GM08714 (cell line): Measurements from ENCODE around the gene GNAS-AS1.

Source experiments
- H3K4me3 ChIP-seq: fragments of 200-500 bp; sonication (Bioruptor generic); 2 replicates; pipeline ENCODE4 v1.5.1; 2014; ENCODE audit warnings: mild to moderate bottlenecking, low read length, inconsistent platforms
- ZNF274 ChIP-seq: IDR thresholded peaks from 2 replicates; pipeline ENCODE4 v1.6.1; 2012; ENCODE audit warnings: mild to moderate bottlenecking, low read depth, low read length

GNAS-AS1 gene

GRCh38 chr20:58788896-58789544 is 61.7 kb downstream of the GNAS-AS1 start:
- no peak for TF ChIP-seq ZNF274
- H3K4me3 ChIP-seq: no peak overlapping the region

DNA sequence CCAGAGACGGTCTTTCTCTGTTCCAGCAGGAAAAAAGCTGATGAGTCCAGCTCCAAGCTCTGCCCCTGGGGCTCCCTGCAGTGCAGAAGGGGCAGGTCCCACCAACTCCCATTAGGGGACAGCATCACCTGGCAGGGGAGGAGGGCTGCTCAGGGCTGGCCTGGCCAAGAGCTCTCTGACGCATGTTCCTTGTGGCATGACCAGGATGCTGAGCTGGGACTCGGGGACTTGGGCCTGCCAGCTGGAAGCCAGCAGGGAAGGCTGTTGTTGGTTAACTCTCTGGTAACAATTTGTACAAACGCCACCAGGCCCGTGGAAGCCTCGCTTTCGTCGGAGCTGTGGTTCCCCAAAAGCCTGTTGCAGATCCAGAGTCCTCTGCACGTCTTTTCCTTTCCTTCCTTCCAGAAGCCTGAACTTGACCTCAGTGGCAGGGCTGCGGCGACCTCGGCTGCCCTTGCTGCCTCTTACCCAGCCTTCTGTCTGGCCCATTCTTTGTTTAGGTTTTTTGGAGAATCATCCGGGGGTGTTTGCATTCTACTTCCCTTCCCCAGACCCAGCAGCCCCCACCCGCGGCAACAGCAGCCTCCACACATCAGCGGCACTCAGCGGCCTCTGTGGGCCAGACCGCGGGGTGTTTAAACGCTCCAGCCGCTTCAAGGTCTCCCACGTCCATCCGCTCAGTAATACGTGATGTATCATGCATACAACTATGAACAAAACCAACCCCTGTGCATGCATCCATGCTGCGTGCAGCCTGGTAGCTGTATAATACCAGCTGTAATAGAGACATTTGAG is 63.3 kb downstream of the GNAS-AS1 start:
- H3K4me3 ChIP-seq: no peak overlapping the region
- no peak for TF ChIP-seq ZNF274

DNA sequence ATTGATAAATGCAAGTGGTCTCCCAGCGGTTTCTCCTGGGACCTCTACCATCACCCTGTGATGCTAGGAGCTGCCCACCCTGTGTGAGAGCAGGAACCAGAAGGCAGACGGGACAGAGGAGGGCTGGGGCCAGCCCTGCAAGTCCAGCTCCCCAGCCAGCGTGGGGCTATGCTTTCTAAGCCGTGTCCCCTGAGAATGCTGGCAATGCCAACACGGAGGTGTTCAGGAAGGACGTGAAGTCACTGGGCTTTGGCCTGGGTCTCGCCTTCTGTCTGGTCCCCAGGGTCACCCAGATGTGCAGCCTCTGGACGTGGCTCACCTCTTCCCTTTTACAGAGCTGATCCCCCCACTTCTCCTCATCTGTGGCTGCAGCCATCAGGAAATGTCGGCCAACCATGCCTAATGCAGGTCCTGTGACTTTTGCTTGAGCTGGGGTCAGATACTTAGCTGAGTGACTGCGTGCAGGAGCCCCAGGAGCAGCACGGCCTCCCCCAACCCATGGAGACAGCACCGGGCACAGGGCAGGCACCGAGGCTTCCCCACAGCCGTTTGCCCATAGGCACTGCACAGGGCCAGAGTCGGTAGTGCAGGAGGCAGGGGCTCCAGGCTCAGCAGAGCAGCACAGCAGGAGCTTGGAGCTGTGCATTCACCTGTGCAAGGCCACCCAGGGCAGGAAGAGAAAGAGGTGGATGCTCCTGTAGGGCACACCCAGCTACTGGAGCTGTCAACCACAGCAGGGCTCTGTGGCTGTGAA is 66.2 kb downstream of the GNAS-AS1 start:
- H3K4me3 ChIP-seq: no peak overlapping the region
- no peak for TF ChIP-seq ZNF274

- no peak overlapping the region for H3K4me3 ChIP-seq
- no peak for TF ChIP-seq ZNF274
Measured at GRCh38 chr20:58783511-58784011, 67.1 kb downstream of the GNAS-AS1 start.

DNA sequence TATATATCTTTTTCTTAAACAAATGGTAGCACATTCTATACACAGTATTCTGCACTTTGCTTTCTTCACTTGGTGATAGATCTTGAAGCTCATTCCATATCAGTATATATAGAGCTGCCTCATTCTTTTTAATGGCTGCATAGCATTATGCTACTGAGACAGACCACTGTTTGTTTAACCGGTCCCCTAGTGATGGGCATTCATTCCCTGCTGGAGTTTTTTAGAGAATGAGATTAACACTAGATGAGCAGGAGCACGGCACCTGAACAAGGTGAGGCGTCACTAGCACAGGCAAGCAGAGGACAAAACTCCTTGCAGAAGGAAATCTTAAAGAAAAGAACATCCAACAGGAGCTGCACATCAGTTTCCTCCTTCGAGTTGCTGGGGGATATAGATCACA is 69.6 kb downstream of the GNAS-AS1 start:
- no peak overlapping the region for H3K4me3 ChIP-seq
- TF ChIP-seq ZNF274: no peak

GRCh38 chr20:58778760-58779159 is 71.9 kb downstream of the GNAS-AS1 start:
- no peak for TF ChIP-seq ZNF274
- no peak overlapping the region for H3K4me3 ChIP-seq

DNA sequence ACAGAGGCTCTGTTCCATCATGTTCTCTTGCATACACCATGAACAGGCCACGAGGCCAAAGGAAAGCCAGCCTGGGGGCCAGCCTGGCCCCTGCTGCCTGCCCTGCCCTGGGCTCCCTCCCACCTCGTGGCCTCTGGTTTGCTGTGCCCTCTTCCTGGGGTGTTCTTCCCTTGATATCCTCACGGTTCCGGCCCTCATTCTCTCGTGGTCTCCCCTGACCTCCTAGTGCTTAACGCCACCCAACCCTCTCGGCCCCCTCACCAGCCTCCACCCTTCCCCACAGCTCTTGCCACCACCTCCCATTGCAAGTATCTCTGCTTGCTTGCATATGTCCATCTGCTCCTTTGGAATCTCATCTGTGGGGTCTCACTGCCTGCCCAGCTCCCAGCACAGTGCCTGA is 73.0 kb downstream of the GNAS-AS1 start:
- no peak for TF ChIP-seq ZNF274
- H3K4me3 ChIP-seq: no peak overlapping the region

GRCh38 chr20:58776109-58776508 is 74.6 kb downstream of the GNAS-AS1 start:
- TF ChIP-seq ZNF274: no peak
- H3K4me3 ChIP-seq: no peak overlapping the region

GRCh38 chr20:58775371-58775770 is 75.3 kb downstream of the GNAS-AS1 start:
- TF ChIP-seq ZNF274: no peak
- H3K4me3 ChIP-seq: no peak overlapping the region

DNA sequence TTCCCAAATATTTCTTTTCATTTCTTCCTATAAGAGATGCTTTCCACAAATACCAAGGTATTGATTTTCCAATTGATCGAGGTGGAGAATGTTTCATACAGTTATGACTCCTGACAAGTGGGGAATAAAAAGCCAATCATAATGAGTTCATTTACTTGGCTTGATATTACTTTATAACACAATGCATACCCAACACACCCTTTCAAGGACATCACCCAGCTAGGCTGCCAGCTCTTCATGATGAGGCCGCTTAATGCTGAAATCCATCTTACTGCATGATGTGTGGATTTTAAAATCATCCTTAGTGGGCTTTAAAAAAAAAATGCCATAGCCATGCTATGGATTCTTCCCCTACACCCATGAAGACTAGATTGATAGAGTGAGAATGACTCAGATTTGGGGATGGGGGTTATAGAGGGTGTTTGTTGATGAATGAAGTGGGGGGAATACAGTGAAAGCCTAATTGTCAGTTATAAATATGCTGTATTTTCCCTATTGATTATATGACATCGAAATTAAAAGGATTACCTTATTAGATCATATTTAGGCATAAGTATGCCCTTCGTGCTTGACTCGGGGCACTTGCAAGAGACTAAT is 75.9 kb downstream of the GNAS-AS1 start:
- H3K4me3 ChIP-seq: no peak overlapping the region
- no peak for TF ChIP-seq ZNF274

GRCh38 chr20:58774214-58774613 is 76.5 kb downstream of the GNAS-AS1 start:
- no peak for TF ChIP-seq ZNF274
- H3K4me3 ChIP-seq: no peak overlapping the region

DNA sequence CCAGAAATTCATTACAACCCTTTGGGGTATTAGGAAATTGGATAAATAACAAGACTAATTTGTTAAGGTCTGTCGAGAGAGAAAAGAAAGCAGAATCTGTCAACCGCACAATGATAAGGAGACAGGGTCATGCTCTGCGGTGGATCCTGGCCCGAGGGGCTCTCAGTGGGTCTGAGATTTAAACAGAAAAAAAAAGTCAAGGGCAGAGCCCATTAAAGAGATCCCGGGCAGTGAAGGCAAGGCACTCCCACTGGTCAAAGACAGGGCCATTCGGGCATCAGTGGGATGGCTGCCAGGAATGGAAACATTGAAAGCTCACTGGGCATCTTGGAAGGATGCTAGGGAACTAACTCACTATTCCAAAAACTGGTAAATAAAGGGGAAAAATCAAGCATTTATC is 77.9 kb downstream of the GNAS-AS1 start:
- H3K4me3 ChIP-seq: no peak overlapping the region
- no peak for TF ChIP-seq ZNF274
